GM12878 (cell line): Measurements from ENCODE around the gene DMXL1. TPM values are rescaled to one million over a fixed set of nuclear protein-coding genes. Genes with fewer than 3 reads are reported as not detected.

ENCODE experiments used
- ATAC-seq: fragments of 200-7000 bp; cut with Tn5 transposase; 3 replicates; pipeline ENCODE4 v1.9.1; 2020; ENCODE audit warnings: mild to moderate bottlenecking, moderate library complexity
- BruUV-seq: library from RNA; stranded (reverse); fragments of 400-500 nt; replicated peaks from 2 replicates; lab custom pipeline; 2021; lab: Mats Ljungman, UMichigan
- CTCF ChIA-PET: fragments of 300-600 bp; sonication (Branson Sonifier 250); formaldehyde crosslinking; extraction: SDS; loops from one replicate; lab custom pipeline; 2021; ENCODE audit warnings: inconsistent platforms; lab: Yijun Ruan, JAX
- POLR2A ChIA-PET: fragments of 350-600 bp; formaldehyde crosslinking; extraction: SDS; loops from one replicate; lab custom pipeline; 2021; ENCODE audit warnings: inconsistent platforms; lab: Charles Lee
- RAD21 ChIA-PET: fragments of 300-600 bp; sonication (Branson Sonifier 250); formaldehyde crosslinking; loops from one replicate; lab custom pipeline; 2023; ENCODE audit warnings: antibody characterized with exemption; ENCODE audit not compliant: unreplicated experiment; lab: Charles Lee
- SMC1A ChIA-PET: fragments of 300-600 bp; sonication (Branson Sonifier 250); formaldehyde crosslinking; loops from one replicate; lab custom pipeline; 2023; ENCODE audit not compliant: unreplicated experiment, uncharacterized antibody; lab: Charles Lee
- DNase-seq: peaks from one replicate; pipeline ENCODE4 v3.0.0-alpha.2; 2011; ENCODE audit warnings: low read depth, low spot score
- FAIRE-seq: peaks from 3 replicates; lab custom pipeline; 2011; peaks lifted over from hg19 to GRCh38; lab: Jason Lieb, UNC
- H2AFZ ChIP-seq: 2 replicates; pipeline ENCODE4 v1.6.0; 2011; ENCODE audit warnings: low read depth, low read length, control low read depth; ENCODE audit not compliant: control insufficient read depth
- H3K27ac ChIP-seq: 2 replicates; pipeline ENCODE4 v1.5.1; 2011; ENCODE audit warnings: control low read depth; ENCODE audit not compliant: control insufficient read depth, insufficient read depth
- H3K27me3 ChIP-seq, 2 experiments: replicated peaks in 1 of 2; 2 replicates each; pipeline versions ENCODE4 v1.6.0 to v1.6.1; 2011; ENCODE audit warnings: low read length in 1 of 2; ENCODE audit not compliant: control insufficient read depth in 2 of 2, insufficient read depth in 2 of 2
- H3K36me3 ChIP-seq, 2 experiments: 2 replicates each; pipeline ENCODE4 v1.5.1; 2011; ENCODE audit warnings: low read length in 1 of 2; ENCODE audit not compliant: control insufficient read depth in 2 of 2, insufficient read depth in 2 of 2
- H3K4me1 ChIP-seq: 2 replicates; pipeline ENCODE4 v1.6.1; 2011; ENCODE audit warnings: mild to moderate bottlenecking, low read length, moderate library complexity, mixed read lengths; ENCODE audit not compliant: control insufficient read depth, insufficient read depth
- H3K4me2 ChIP-seq: 2 replicates; pipeline ENCODE4 v1.6.0; 2011; ENCODE audit warnings: control low read depth; ENCODE audit not compliant: control insufficient read depth, insufficient read depth
- H3K4me3 ChIP-seq: fragments of 200-600 bp; sonication (generic); 2 replicates; pipeline ENCODE4 v1.5.1; 2016
- H3K79me2 ChIP-seq: 2 replicates; pipeline ENCODE4 v1.6.0; 2011; ENCODE audit warnings: low read length; ENCODE audit not compliant: control insufficient read depth, insufficient read depth
- H3K9ac ChIP-seq: 2 replicates; pipeline ENCODE4 v1.8.0; 2011; ENCODE audit warnings: low read length, control low read depth, mixed read lengths; ENCODE audit not compliant: control insufficient read depth, insufficient read depth
- H3K9me3 ChIP-seq: replicated peaks from 3 replicates; pipeline ENCODE4 v1.5.1; 2011; ENCODE audit warnings: mild to moderate bottlenecking, low read length; ENCODE audit not compliant: control insufficient read depth, insufficient read depth
- H4K20me1 ChIP-seq: 2 replicates; pipeline ENCODE4 v1.6.0; 2011; ENCODE audit not compliant: control insufficient read depth, insufficient read depth
- ASH2L ChIP-seq: fragments of 300-600, 200-600 bp; sonication (generic); IDR thresholded peaks from 2 replicates; pipeline ENCODE4 v1.6.1; 2017; ENCODE audit warnings: low read depth, mild to moderate bottlenecking, borderline replicate concordance
- ESRRA ChIP-seq: IDR thresholded peaks from 2 replicates; pipeline ENCODE4 v1.6.1; 2012; ENCODE audit warnings: mild to moderate bottlenecking, low read length, improper control_type of control experiment
- JUNB ChIP-seq: IDR thresholded peaks from 2 replicates; pipeline ENCODE4 v1.6.1; 2016; ENCODE audit warnings: antibody characterized with exemption, mild to moderate bottlenecking
- JUND ChIP-seq: IDR thresholded peaks from 2 replicates; pipeline ENCODE4 v1.6.1; 2012; ENCODE audit warnings: low read depth, mild to moderate bottlenecking, low read length, improper control_type of control experiment, moderate library complexity
- RELA ChIP-seq: fragments of 450-650 bp; IDR thresholded peaks from 2 replicates; pipeline ENCODE4 v1.8.0; 2014; ENCODE audit warnings: borderline replicate concordance; ENCODE audit not compliant: partially characterized antibody
- STAT1 ChIP-seq: fragments of 450-650 bp; conservative IDR thresholded peaks from 2 replicates; pipeline ENCODE4 v1.6.1; 2014; ENCODE audit warnings: antibody characterized with exemption, mild to moderate bottlenecking
- TCF12 ChIP-seq: IDR thresholded peaks from 2 replicates; pipeline ENCODE4 v1.6.1; 2011; ENCODE audit warnings: low read depth, mild to moderate bottlenecking, low read length
- ZNF384 ChIP-seq: IDR thresholded peaks from 2 replicates; pipeline ENCODE4 v1.6.1; 2012; ENCODE audit warnings: low read depth, mild to moderate bottlenecking, low read length, improper control_type of control experiment, borderline replicate concordance
- in situ Hi-C: fragments of 300-500 bp; cut with MboI; formaldehyde crosslinking; loops from 9 replicates; pipeline ENCODE4 v1.14.3; 2018; ENCODE audit warnings: mixed read lengths
- intact Hi-C: fragments of 100-400 bp; cut with micrococcal nuclease; formaldehyde crosslinking; loops from one replicate; pipeline ENCODE4 v1.14.2; 2022; ENCODE audit not compliant: unreplicated experiment
- polyA plus RNA-seq, 11 experiments: library from polyadenylated mRNA; depleted of rRNA in 4 of 11; unstranded in 6 of 11; stranded (reverse) in 5 of 11; fragments of >200 nt; fragmentation: Nextera tagmentation in 4 of 11; fragmentation: Illumina TruSeq in 1 of 11; extraction: Ambion mirVana in 4 of 11; extraction: Trizol in 1 of 11; gene quantifications; 1 replicate in 1 of 11; 2 replicates in 10 of 11; pipeline versions ENCODE4 v1.2.1 to v1.2.3, GENCODE V29; 2011 to 2016; ENCODE audit warnings: inconsistent platforms in 2 of 11, missing spikeins in 2 of 11, low read depth in 1 of 11
- total RNA-seq, 4 experiments: library from RNA; depleted of rRNA in 3 of 4; stranded (reverse); fragments of >200 nt in 3 of 4; fragmentation: Illumina TruSeq in 1 of 4; extraction: Trizol in 1 of 4; gene quantifications; 2 replicates each; pipeline versions ENCODE4 v1.2.1 to v1.2.3, GENCODE V29; 2013 to 2021

DMXL1 gene
- total and polyA plus RNA-seq, 10 of the 15 experiments (the other 5 are each of a cell fraction or from before 2014, with no cell fraction given): 9.1 to 67.7 (median 34.1) TPM

GRCh38 chr5:119274767-119275130, 203.9 kb downstream of the DMXL1 start:
- BruUV-seq: no TSS peak
- DNase-seq (no peak), FAIRE-seq (no peak), ATAC-seq (peak; percentile 23)
- Histone ChIP-seq H2AFZ (no peak overlapping the region), H3K4me2 (peak overlapping the region; percentile 92)
- TF ChIP-seq ESRRA (no peak), ZNF384 (peak; percentile 65; the same call in 1 of the 2 replicates), JUNB (no peak; the same call in 1 of the 2 replicates), RELA (no peak), TCF12 (no peak), ASH2L (no peak), JUND (no peak), STAT1 (no peak)
- TF ChIP-seq, all 136 proteins: peak for 1
- Histone ChIP-seq H3K36me3 (no peaks in the 10 kb centered on the region), H4K20me1 (no peaks in the 10 kb centered on the region), H3K9me3 (no peaks in the 10 kb centered on the region), H3K4me1 (peaks cover 66% of the 10 kb centered on the region), H3K27me3 (no peaks in the 10 kb centered on the region), H3K4me3 (peak overlapping the region; percentile 65; the same call in 1 of the 2 replicates), H3K79me2 (peaks cover 89% of the 10 kb centered on the region), H3K9ac (no peak overlapping the region), H3K27ac (peak overlapping the region; percentile 77)
- in situ Hi-C loops: loop anchor here (25.0 kb wide), 1 partner anchor 1188 kb away; the partner anchor contains the start of gene PRR16
- ChIA-PET CTCF (interaction anchor here (0.6 to 7.2 kb wide), 9 partner anchors 9 to 253 kb away, joined by 3 to 32 read pairs (median 5); no protein-coding TSS in a partner anchor), SMC1A (interaction anchor here (0.6 to 14.5 kb wide), 17 partner anchors 13 to 257 kb away, joined by 3 to 181 read pairs (median 4); no protein-coding TSS in a partner anchor), RAD21 (interaction anchor here (0.9 to 7.3 kb wide), 9 partner anchors 14 to 242 kb away, joined by 3 to 43 read pairs (median 6); no protein-coding TSS in a partner anchor), POLR2A (interaction anchor here (0.6 to 7.4 kb wide), 12 partner anchors 14 to 131 kb away, joined by 3 to 59 read pairs (median 4); no protein-coding TSS in a partner anchor)
- intact Hi-C loops: loop anchor here (2.0 to 5.0 kb wide), 2 partner anchors 34 to 123 kb away; no protein-coding TSS in a partner anchor
